A549 (cell line): ENCODE results near the gene SPPL3. TPM values are rescaled to one million over a fixed set of nuclear protein-coding genes. Genes with fewer than 3 reads are reported as not detected.

Source experiments
- ATAC-seq, 2 experiments: fragments of 200-7000 bp in 1 of 2; fragments of >200 bp in 1 of 2; cut with Nextera tagmentation in 1 of 2; cut with Tn5 transposase in 1 of 2; 3 replicates each; pipeline versions ENCODE4 v1.8.0 to v1.9.1; 2018 to 2020; ENCODE audit warnings: mild to moderate bottlenecking in 1 of 2, moderate library complexity in 1 of 2
- CTCF ChIA-PET: fragments of 300-600 bp; sonication (Branson Sonifier 250); formaldehyde crosslinking; extraction: SDS; loops from one replicate; lab custom pipeline; 2021; ENCODE audit warnings: antibody characterized with exemption, inconsistent platforms; lab: Yijun Ruan, JAX
- POLR2A ChIA-PET: fragments of 350-600 bp; formaldehyde crosslinking; extraction: SDS; loops from one replicate; lab custom pipeline; 2021; ENCODE audit warnings: antibody characterized with exemption, inconsistent platforms; lab: Yijun Ruan, JAX
- DNase-seq, 2 experiments: peaks; one replicate each; pipeline versions ENCODE4 v3.0.0 to v3.0.0-alpha.2; 2011 to 2016; ENCODE audit warnings: low read depth in 1 of 2, low spot score in 1 of 2
- FAIRE-seq: peaks from 2 replicates; lab custom pipeline; 2011; peaks lifted over from hg19 to GRCh38; lab: Jason Lieb, UNC
- H3K27ac ChIP-seq, 2 experiments: fragments of >200 bp; sonication (Bioruptor Twin); formaldehyde crosslinking; 3 replicates each; pipeline ENCODE4 v1.5.1; 2016 to 2017
- H3K4me1 ChIP-seq: fragments of >200 bp; sonication (Bioruptor Twin); formaldehyde crosslinking; 3 replicates; pipeline ENCODE4 v1.6.1; 2016
- H3K4me2 ChIP-seq: fragments of >200 bp; sonication (Bioruptor Twin); formaldehyde crosslinking; 3 replicates; pipeline ENCODE4 v1.6.1; 2016
- H3K4me3 ChIP-seq: fragments of >200 bp; sonication (Bioruptor Twin); formaldehyde crosslinking; 3 replicates; pipeline ENCODE4 v1.5.1; 2016
- H3K9me3 ChIP-seq: fragments of >200 bp; sonication (Bioruptor Twin); formaldehyde crosslinking; 3 replicates; pipeline ENCODE4 v1.6.1; 2016
- CEBPB ChIP-seq, 2 experiments: fragments of >200 bp in 1 of 2; sonication (Bioruptor Twin) in 1 of 2; formaldehyde crosslinking in 1 of 2; IDR thresholded peaks; 2 replicates each; pipeline ENCODE4 v1.6.1; 2012 to 2016
- EHF ChIP-seq: fragments of 250-450 bp; sonication (Bioruptor Pico); IDR thresholded peaks from 2 replicates; pipeline ENCODE4 v1.5.0; 2020; ENCODE audit warnings: mild to moderate bottlenecking
- HOXB13 ChIP-seq: fragments of 250-450 bp; sonication (Bioruptor Pico); IDR thresholded peaks from 2 replicates; pipeline ENCODE4 v1.5.0; 2020; ENCODE audit warnings: low read depth, mild to moderate bottlenecking, moderate library complexity
- HOXB5 ChIP-seq: fragments of 250-450 bp; sonication (Bioruptor Pico); IDR thresholded peaks from 2 replicates; pipeline ENCODE4 v1.5.0; 2020; ENCODE audit warnings: mild to moderate bottlenecking, moderate library complexity
- KDM1A ChIP-seq: fragments of 200-600 bp; sonication (generic); IDR thresholded peaks from 2 replicates; pipeline ENCODE4 v1.6.1; 2016; ENCODE audit warnings: low read depth, mild to moderate bottlenecking
- NPAS2 ChIP-seq: fragments of 250-450 bp; sonication (Bioruptor Pico); IDR thresholded peaks from 2 replicates; pipeline ENCODE4 v1.8.0; 2022; ENCODE audit warnings: mild to moderate bottlenecking, moderate library complexity, borderline replicate concordance
- PBX3 ChIP-seq: IDR thresholded peaks from 2 replicates; pipeline ENCODE4 v1.6.1; 2012
- POLR2AphosphoS2 ChIP-seq: conservative IDR thresholded peaks from 2 replicates; pipeline ENCODE4 v1.6.1; 2012; ENCODE audit warnings: low read length, improper control_type of control experiment, inconsistent platforms
- RAD21 ChIP-seq, 2 experiments: fragments of >200 bp in 1 of 2; sonication (Bioruptor Twin) in 1 of 2; formaldehyde crosslinking in 1 of 2; IDR thresholded peaks in 1 of 2; conservative IDR thresholded peaks in 1 of 2; 2 replicates in 1 of 2; 3 replicates in 1 of 2; pipeline ENCODE4 v1.6.1; 2012 to 2018; ENCODE audit warnings: inconsistent platforms in 1 of 2
- ZNF302 ChIP-seq: fragments of 250-450 bp; sonication (Bioruptor Pico); IDR thresholded peaks from 2 replicates; pipeline ENCODE4 v1.9.0; 2021; ENCODE audit warnings: inconsistent platforms, mild to moderate bottlenecking, moderate library complexity
- WGBS: methylation state at CpG from one replicate; pipeline ENCODE4 v1.1.6; 2017; ENCODE audit errors: missing lambda C conversion rate; 5-methylcytosine and 5-hydroxymethylcytosine counted together
- polyA plus RNA-seq, 4 experiments: library from polyadenylated mRNA; depleted of rRNA in 3 of 4; stranded (reverse); fragments of >200 nt; fragmentation: RNase III in 1 of 4; extraction: RNeasy Plus Mini Kit Qiagen cat#74134 plus additional on column Dnase treatment in 1 of 4; gene quantifications; 2 replicates in 3 of 4; 3 replicates in 1 of 4; pipeline ENCODE4 v1.2.3, GENCODE V29; 2011 to 2017
- TF ChIP-seq, protein P1 (sequence below): fragments of 200-600 bp; sonication (generic); IDR thresholded peaks from 2 replicates; pipeline ENCODE4 v1.6.1; 2016; ENCODE audit warnings: antibody characterized with exemption, mild to moderate bottlenecking, moderate library complexity

The SPPL3 gene
- polyA plus RNA-seq, 2 of the 4 experiments (the other 2 are of a cell fraction): 25.0 to 26.6 TPM

GRCh38 chr12:120890963-120891362 is 13.2 kb downstream of the SPPL3 start:
- no peaks in the 10 kb centered on the region for H3K4me1 ChIP-seq
- no peak for FAIRE-seq
- no peak for DNase-seq
- no peak for TF ChIP-seq NPAS2 (CRISPR knock-in tag)
- TF ChIP-seq CEBPB (IDR thresholded peaks at IDR 0.05): peak; percentile 15 to 43; a peak in 1 of 4 replicates
- TF ChIP-seq HOXB13 (CRISPR knock-in tag): no peak
- no peak for TF ChIP-seq KDM1A
- ChIA-PET POLR2A (interaction anchor here (1.0 kb wide), 1 partner anchor 13 kb away, joined by 4 read pairs; the partner anchor contains the start of gene SPPL3), CTCF (interaction anchor here (1.3 kb wide), 2 partner anchors 12 to 308 kb away, joined by 3 read pairs; no protein-coding TSS in a partner anchor)
- H3K27ac ChIP-seq: no peak overlapping the region
- H3K9me3 ChIP-seq: no peaks in the 10 kb centered on the region
- H3K4me2 ChIP-seq: no peak overlapping the region
- no peak overlapping the region for H3K4me3 ChIP-seq
- no peak for ATAC-seq
- 94% methylated on average over 2 of the region's 2 CpGs for WGBS

GRCh38 chr12:120887253-120888043 is 16.7 kb downstream of the SPPL3 start:
- Histone ChIP-seq H3K4me1 (no peaks in the 10 kb centered on the region), H3K4me3 (no peak overlapping the region), H3K4me2 (no peak overlapping the region), H3K9me3 (no peaks in the 10 kb centered on the region), H3K27ac (no peak overlapping the region)
- WGBS: 89% methylated on average over 5 of the region's 5 CpGs
- DNase-seq (no peak), FAIRE-seq (no peak), ATAC-seq (no peak)
- no peak for TF ChIP-seq ZNF302
- TF ChIP-seq POLR2AphosphoS2: no peak
- TF ChIP-seq, protein P1, sequence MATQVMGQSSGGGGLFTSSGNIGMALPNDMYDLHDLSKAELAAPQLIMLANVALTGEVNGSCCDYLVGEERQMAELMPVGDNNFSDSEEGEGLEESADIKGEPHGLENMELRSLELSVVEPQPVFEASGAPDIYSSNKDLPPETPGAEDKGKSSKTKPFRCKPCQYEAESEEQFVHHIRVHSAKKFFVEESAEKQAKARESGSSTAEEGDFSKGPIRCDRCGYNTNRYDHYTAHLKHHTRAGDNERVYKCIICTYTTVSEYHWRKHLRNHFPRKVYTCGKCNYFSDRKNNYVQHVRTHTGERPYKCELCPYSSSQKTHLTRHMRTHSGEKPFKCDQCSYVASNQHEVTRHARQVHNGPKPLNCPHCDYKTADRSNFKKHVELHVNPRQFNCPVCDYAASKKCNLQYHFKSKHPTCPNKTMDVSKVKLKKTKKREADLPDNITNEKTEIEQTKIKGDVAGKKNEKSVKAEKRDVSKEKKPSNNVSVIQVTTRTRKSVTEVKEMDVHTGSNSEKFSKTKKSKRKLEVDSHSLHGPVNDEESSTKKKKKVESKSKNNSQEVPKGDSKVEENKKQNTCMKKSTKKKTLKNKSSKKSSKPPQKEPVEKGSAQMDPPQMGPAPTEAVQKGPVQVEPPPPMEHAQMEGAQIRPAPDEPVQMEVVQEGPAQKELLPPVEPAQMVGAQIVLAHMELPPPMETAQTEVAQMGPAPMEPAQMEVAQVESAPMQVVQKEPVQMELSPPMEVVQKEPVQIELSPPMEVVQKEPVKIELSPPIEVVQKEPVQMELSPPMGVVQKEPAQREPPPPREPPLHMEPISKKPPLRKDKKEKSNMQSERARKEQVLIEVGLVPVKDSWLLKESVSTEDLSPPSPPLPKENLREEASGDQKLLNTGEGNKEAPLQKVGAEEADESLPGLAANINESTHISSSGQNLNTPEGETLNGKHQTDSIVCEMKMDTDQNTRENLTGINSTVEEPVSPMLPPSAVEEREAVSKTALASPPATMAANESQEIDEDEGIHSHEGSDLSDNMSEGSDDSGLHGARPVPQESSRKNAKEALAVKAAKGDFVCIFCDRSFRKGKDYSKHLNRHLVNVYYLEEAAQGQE: no peak
- TF ChIP-seq RAD21 (conservative IDR thresholded peaks at IDR 0.05 in 1 of 2, IDR thresholded peaks at IDR 0.05 in 1 of 2): no peak
- POLR2A ChIA-PET: no interaction called here
- CTCF ChIA-PET: interaction anchor here (1.4 kb wide), 1 partner anchor 241 kb away, joined by 4 read pairs; no protein-coding TSS in a partner anchor

DNA sequence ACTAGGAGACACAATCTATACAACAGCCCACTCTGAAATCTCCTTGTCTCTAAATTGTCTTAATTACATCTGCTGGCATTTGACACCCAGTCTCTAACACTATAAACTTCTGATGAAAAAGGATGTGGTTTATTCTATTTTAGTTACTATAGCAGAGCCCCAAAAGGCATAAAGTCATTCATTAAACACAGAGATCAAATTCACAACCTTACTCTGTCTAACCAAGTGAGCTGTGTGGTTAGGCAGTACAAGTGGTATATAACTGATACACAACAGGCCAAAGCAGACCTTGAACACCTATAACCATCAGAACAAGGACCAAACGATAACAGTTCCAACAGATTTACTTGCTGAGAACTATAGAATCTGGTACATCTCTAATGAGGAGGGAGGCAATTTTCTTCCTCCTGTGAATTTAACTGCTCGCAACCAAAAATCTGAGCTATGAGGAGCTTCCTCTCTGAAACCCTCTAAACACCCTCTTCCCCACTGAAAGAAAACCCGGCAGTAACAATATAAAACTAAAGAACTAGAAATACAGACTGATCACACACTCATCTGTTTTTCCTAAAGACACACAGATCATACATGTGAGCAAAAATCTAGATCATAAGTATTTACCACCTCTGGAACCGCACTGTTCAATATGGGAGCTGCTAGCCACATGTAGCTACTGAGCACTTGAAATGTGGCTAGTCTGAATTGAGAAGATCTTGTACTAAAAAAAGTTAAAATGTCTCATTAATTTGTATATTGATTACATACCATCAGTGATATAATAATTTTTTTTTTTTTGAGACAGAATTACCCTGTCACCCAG is 17.7 kb downstream of the SPPL3 start:
- ChIA-PET CTCF (interaction anchor here (1.4 kb wide), 1 partner anchor 240 kb away, joined by 4 read pairs; no protein-coding TSS in a partner anchor), POLR2A (no interaction called here)
- ATAC-seq (no peak), FAIRE-seq (no peak), DNase-seq (no peak)
- Histone ChIP-seq H3K4me3 (no peak overlapping the region), H3K27ac (no peak overlapping the region), H3K9me3 (no peaks in the 10 kb centered on the region), H3K4me2 (no peak overlapping the region), H3K4me1 (no peaks in the 10 kb centered on the region)
- TF ChIP-seq HOXB5 (CRISPR knock-in tag): no peak
- TF ChIP-seq PBX3: no peak
- no peak for TF ChIP-seq EHF (CRISPR knock-in tag)
- WGBS: 89% methylated on average over 4 of the region's 4 CpGs
